Activated B cell treated with CpG ODN at 0.5 μM for 24 hours (primary cell): ENCODE results near the gene PADI3. TPM values are rescaled to one million over a fixed set of nuclear protein-coding genes. Genes with fewer than 3 reads are reported as not detected.

ENCODE experiments used
- ATAC-seq: fragments of 200-7000 bp; cut with Tn5 transposase; one replicate; pipeline ENCODE4 v1.10.0; 2021; ENCODE audit warnings: low read depth, mild to moderate bottlenecking, moderate library complexity
- CTCF ChIA-PET: fragments of 350-600 bp; sonication (Branson Sonifier 250); formaldehyde crosslinking; loops from one replicate; lab custom pipeline; 2021; ENCODE audit warnings: antibody characterized with exemption; lab: Charles Lee
- POLR2A ChIA-PET: fragments of 350-600 bp; sonication (Branson Sonifier 250); formaldehyde crosslinking; loops from one replicate; lab custom pipeline; 2021; ENCODE audit warnings: antibody characterized with exemption; lab: Charles Lee
- DNase-seq: peaks from one replicate; pipeline ENCODE4 v3.0.0; 2022
- H3K27ac Mint-ChIP-seq: one replicate; pipeline ENCODE4 v1.8.0; 2020; ENCODE audit warnings: mixed read lengths
- H3K27me3 Mint-ChIP-seq: one replicate; pipeline ENCODE4 v1.8.0; 2021; ENCODE audit warnings: mixed read lengths
- H3K36me3 Mint-ChIP-seq: one replicate; pipeline ENCODE4 v1.8.0; 2021; ENCODE audit warnings: low read depth, mixed read lengths
- H3K4me1 Mint-ChIP-seq: one replicate; pipeline ENCODE4 v1.8.0; 2021; ENCODE audit warnings: mixed read lengths
- H3K4me3 Mint-ChIP-seq: one replicate; pipeline ENCODE4 v1.8.0; 2020; ENCODE audit warnings: mild to moderate bottlenecking, mixed read lengths
- H3K9me3 Mint-ChIP-seq: one replicate; pipeline ENCODE4 v1.8.0; 2020; ENCODE audit warnings: mixed read lengths
- intact Hi-C: fragments of 100-400 bp; cut with micrococcal nuclease; formaldehyde crosslinking; loops from one replicate; pipeline ENCODE4 v1.15.1; 2024
- total RNA-seq: library from RNA; stranded (reverse); gene quantifications from 2 replicates; pipeline ENCODE4 v1.2.3, GENCODE V29; 2022
- TF ChIP-seq, protein P1 (sequence below): fragments of 200-600 bp; IDR thresholded peaks from one replicate; pipeline ENCODE4 v1.8.0; 2022; ENCODE audit warnings: antibody characterized with exemption, mild to moderate bottlenecking

The PADI3 gene
- total RNA-seq, 1 donor from 2014 or later: not detected

DNA sequence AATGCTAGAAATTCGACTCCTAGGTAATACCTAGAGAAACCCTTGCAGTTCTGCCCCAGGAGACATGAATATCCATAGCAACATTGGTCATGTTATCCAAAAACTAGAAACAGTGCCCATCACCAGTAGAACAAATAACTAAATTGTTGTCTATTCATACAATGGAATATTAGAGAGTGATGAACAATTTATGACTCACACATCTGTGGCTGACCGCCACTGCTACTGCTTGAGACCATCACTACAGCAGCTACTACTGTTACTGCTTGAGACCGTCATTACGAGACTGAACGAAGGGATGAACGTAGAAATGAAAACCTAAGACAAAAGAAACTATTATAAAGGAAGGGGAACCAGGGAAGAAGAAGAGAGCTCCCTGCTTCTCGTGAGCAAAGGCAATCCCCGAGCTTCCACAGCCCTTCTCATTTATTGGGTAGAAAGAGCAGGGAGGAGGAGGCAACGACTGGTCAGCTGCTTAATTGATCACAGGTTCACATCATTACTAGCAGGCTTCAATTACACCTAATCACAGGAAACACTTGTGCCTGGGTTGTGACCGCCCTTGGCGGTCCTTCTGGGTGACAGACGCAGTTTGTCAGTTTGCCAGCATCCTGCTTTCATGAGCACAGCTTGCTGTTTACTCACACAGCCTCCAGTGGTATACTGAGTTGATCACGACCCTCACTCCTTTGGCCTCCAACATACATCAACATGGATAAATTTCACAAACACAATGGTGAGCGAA is 45.0 kb downstream of the PADI3 start:
- TF ChIP-seq, protein P1, sequence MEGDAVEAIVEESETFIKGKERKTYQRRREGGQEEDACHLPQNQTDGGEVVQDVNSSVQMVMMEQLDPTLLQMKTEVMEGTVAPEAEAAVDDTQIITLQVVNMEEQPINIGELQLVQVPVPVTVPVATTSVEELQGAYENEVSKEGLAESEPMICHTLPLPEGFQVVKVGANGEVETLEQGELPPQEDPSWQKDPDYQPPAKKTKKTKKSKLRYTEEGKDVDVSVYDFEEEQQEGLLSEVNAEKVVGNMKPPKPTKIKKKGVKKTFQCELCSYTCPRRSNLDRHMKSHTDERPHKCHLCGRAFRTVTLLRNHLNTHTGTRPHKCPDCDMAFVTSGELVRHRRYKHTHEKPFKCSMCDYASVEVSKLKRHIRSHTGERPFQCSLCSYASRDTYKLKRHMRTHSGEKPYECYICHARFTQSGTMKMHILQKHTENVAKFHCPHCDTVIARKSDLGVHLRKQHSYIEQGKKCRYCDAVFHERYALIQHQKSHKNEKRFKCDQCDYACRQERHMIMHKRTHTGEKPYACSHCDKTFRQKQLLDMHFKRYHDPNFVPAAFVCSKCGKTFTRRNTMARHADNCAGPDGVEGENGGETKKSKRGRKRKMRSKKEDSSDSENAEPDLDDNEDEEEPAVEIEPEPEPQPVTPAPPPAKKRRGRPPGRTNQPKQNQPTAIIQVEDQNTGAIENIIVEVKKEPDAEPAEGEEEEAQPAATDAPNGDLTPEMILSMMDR: no peak

DNA sequence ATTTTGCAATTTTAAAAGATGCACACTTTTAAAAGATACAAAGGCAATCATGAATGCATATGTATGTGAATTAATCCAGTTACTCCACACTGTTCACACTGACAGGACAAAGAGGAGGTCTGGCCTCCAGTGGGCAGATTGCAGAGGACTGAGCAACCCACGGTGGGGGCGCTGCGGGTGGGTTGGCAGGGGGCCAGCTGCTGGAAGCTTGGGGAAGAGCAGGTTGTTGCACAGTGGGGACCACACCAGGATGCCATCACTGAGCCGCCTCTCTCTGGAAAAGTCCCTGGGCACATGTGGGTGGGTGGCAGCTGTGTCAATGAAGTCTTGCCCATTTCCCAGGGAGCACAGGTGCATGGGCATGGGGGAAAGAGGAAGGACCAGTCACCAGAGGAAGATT is 46.4 kb downstream of the PADI3 start:
- ChIA-PET CTCF (no interaction called here), POLR2A (no interaction called here)
- Mint-ChIP-seq H3K4me3 (no peak overlapping the region), H3K36me3 (no peaks in the 10 kb centered on the region), H3K27ac (no peak overlapping the region), H3K27me3 (peaks cover 22% of the 10 kb centered on the region), H3K9me3 (peaks cover 5% of the 10 kb centered on the region), H3K4me1 (no peaks in the 10 kb centered on the region)
- intact Hi-C loops: no loop called here
- ATAC-seq (no peak), DNase-seq (no peak)
- TF ChIP-seq, protein P1: no peak

More for the DNA sequence above, 45.0 kb downstream of the PADI3 start:
- H3K27me3 Mint-ChIP-seq: peaks cover 18% of the 10 kb centered on the region
- H3K4me1 Mint-ChIP-seq: no peaks in the 10 kb centered on the region
- intact Hi-C loops: no loop called here
- ChIA-PET POLR2A (no interaction called here), CTCF (no interaction called here)
- peaks cover 2% of the 10 kb centered on the region for H3K9me3 Mint-ChIP-seq
- H3K27ac Mint-ChIP-seq: no peak overlapping the region
- no peaks in the 10 kb centered on the region for H3K36me3 Mint-ChIP-seq
- ATAC-seq: no peak
- no peak overlapping the region for H3K4me3 Mint-ChIP-seq
- no peak for DNase-seq

DNA sequence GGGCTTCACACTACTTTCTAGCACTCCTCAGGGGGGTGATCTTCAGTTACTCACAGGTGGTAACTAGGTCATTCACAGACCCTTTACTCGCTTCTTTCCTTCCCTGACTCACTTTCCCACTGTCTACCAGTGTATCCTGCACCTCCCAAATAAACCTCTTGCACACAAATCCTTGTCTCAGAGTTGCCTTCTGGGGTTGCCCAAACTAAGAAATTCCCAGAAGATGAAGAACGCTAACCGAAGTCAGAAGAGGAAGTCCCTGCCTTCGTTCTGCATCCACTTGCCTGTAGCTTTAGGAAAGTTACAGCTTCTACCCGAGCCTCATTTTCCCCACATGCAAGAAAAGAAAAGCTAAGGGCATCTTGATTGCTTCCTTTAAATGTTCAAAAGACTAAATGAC is 47.2 kb downstream of the PADI3 start:
- Mint-ChIP-seq H3K9me3 (peaks cover 5% of the 10 kb centered on the region), H3K4me3 (no peak overlapping the region)

DNA sequence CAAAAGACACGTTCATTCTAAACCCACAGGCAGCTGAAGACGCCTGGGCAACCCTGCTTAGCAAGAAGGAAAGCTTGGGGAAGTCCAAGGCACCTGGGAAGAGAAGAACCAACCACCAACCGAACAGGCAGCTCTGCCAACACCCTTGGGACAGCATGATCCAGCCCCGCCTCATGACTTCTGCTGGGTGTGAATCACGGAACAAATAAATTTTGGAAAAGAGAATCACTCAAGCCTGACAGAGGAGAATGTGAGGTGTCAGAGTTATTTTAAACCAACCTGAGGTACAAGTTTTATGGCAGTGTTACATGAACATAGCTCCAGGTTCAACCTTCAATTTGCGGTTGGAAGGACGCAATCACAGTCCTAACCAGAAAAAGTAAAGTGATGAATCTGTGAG is 49.1 kb downstream of the PADI3 start:
- DNase-seq (no peak), ATAC-seq (no peak)
- no peak overlapping the region for H3K27ac Mint-ChIP-seq
- no peaks in the 10 kb centered on the region for H3K4me1 Mint-ChIP-seq
- peaks cover 21% of the 10 kb centered on the region for H3K27me3 Mint-ChIP-seq
- intact Hi-C loops: no loop called here
- no peak overlapping the region for H3K4me3 Mint-ChIP-seq
- peaks cover 16% of the 10 kb centered on the region for H3K9me3 Mint-ChIP-seq
- ChIA-PET POLR2A (no interaction called here), CTCF (no interaction called here)
- H3K36me3 Mint-ChIP-seq: no peaks in the 10 kb centered on the region
- TF ChIP-seq, protein P1: no peak

More for the DNA sequence above, 47.2 kb downstream of the PADI3 start:
- ChIA-PET POLR2A (no interaction called here), CTCF (no interaction called here)
- TF ChIP-seq, protein P1: no peak
- ATAC-seq: no peak
- Mint-ChIP-seq H3K27ac (no peak overlapping the region), H3K4me1 (no peaks in the 10 kb centered on the region), H3K36me3 (no peaks in the 10 kb centered on the region), H3K27me3 (peaks cover 22% of the 10 kb centered on the region)
- no peak for DNase-seq
- intact Hi-C loops: no loop called here

DNA sequence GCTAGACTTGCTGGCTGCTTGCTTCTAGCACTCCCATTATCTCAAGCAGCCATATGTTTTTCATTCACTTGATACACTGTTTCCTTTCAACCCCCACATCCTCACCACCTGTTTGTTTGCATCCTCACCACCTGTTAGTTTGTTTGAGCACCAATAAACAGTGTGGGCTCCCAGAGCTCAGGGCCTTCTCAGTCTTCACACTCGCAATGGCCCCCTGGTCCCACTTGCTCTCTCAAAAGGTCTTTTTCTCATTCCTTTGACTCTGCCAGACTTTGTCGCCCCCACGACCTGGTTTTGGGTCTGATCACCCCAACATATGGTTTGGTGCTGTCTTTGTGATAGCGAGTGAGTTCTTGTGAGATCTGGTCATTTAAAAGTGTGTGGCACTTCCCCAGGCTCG is 52.9 kb downstream of the PADI3 start:
- CTCF ChIA-PET: no interaction called here
- DNase-seq (no peak), ATAC-seq (no peak)
- Mint-ChIP-seq H3K4me3 (no peak overlapping the region), H3K36me3 (no peaks in the 10 kb centered on the region), H3K4me1 (no peaks in the 10 kb centered on the region), H3K9me3 (peaks cover 16% of the 10 kb centered on the region), H3K27ac (no peak overlapping the region), H3K27me3 (peaks cover 10% of the 10 kb centered on the region)
- POLR2A ChIA-PET: no interaction called here
- TF ChIP-seq, protein P1: no peak
- intact Hi-C loops: no loop called here
